CD4-positive, CD25-positive, alpha-beta regulatory T cell (primary cell): ENCODE measurements around the gene C1orf122. TPM values are rescaled to one million over a fixed set of nuclear protein-coding genes. Genes with fewer than 3 reads are reported as not detected.
A peak's percentile ranks its signal among the peaks of the same experiment; 100 is the strongest.

Experiments
- ATAC-seq, 2 donors: fragments of 150-1000 bp; cut with Tn5 transposase; one replicate each; pipeline ENCODE4 v1.10.0; 2021; ENCODE audit warnings: low read depth in 2 of 2, moderate number of reproducible peaks in 2 of 2, moderate library complexity in 1 of 2
- DNase-seq, 3 donors: peaks; one replicate each; pipeline versions ENCODE4 v3.0.0 to v3.0.0-alpha.2; 2012 to 2022; ENCODE audit warnings: mixed read lengths in 1 of 3
- H3K27ac ChIP-seq: one replicate; pipeline ENCODE4 v1.7.0; 2013; ENCODE audit warnings: mild to moderate bottlenecking, low read length; ENCODE audit not compliant: insufficient read depth, poor library complexity, severe bottlenecking
- H3K27me3 ChIP-seq: one replicate; pipeline ENCODE4 v1.7.0; 2013; ENCODE audit warnings: low read length; ENCODE audit not compliant: control insufficient read depth, insufficient read depth
- H3K36me3 ChIP-seq: one replicate; pipeline ENCODE4 v1.7.0; 2013; ENCODE audit warnings: mild to moderate bottlenecking, low read length, moderate library complexity; ENCODE audit not compliant: control insufficient read depth, insufficient read depth
- H3K4me1 ChIP-seq: 2 replicates; pipeline ENCODE4 v1.7.0; 2013; ENCODE audit warnings: mild to moderate bottlenecking, low read length; ENCODE audit not compliant: insufficient read depth, control insufficient read depth, poor library complexity, severe bottlenecking
- H3K4me3 ChIP-seq: one replicate; pipeline ENCODE4 v1.7.0; 2013; ENCODE audit warnings: low read depth, mild to moderate bottlenecking, low read length, moderate library complexity
- H3K9me3 ChIP-seq, 2 experiments: 1 replicate in 1 of 2; 2 replicates in 1 of 2; pipeline ENCODE4 v1.7.0; 2013; ENCODE audit warnings: low read length in 2 of 2, mild to moderate bottlenecking in 1 of 2, moderate library complexity in 1 of 2; ENCODE audit not compliant: control insufficient read depth in 2 of 2
- H3K27ac Mint-ChIP-seq, 3 donors: one replicate each; pipeline ENCODE4 v1.8.0; 2020 to 2022; ENCODE audit warnings: mild to moderate bottlenecking in 3 of 3, mixed read lengths in 3 of 3, moderate library complexity in 2 of 3
- H3K27me3 Mint-ChIP-seq: one replicate; pipeline ENCODE4 v1.8.0; 2022; ENCODE audit warnings: mild to moderate bottlenecking, mixed read lengths
- H3K36me3 Mint-ChIP-seq: one replicate; pipeline ENCODE4 v1.8.0; 2020; ENCODE audit warnings: mixed read lengths
- H3K4me1 Mint-ChIP-seq, 4 donors: one replicate each; pipeline ENCODE4 v1.8.0; 2020 to 2022; ENCODE audit warnings: mixed read lengths in 4 of 4, mild to moderate bottlenecking in 1 of 4
- H3K4me3 Mint-ChIP-seq, 4 donors: one replicate each; pipeline ENCODE4 v1.8.0; 2020 to 2022; ENCODE audit warnings: mild to moderate bottlenecking in 4 of 4, mixed read lengths in 4 of 4, moderate library complexity in 3 of 4
- H3K9me3 Mint-ChIP-seq, 7 donors: one replicate each; pipeline ENCODE4 v1.8.0; 2020 to 2022; ENCODE audit warnings: mixed read lengths in 7 of 7, mild to moderate bottlenecking in 3 of 7, moderate library complexity in 2 of 7
- polyA plus RNA-seq, 4 donors: library from polyadenylated mRNA; unstranded; fragments of 300-500 nt; fragmentation: Illumina TruSeq; gene quantifications; one replicate each; pipeline ENCODE4 v1.2.3, GENCODE V29; 2021
- total RNA-seq: library from RNA; stranded (reverse); gene quantifications from one replicate; pipeline ENCODE4 v1.2.3, GENCODE V29; 2022

C1orf122 gene
- total and polyA plus RNA-seq, 5 donors from 2014 or later: 13.7 to 31.9 (median 25.6) TPM

- Histone ChIP-seq H3K4me3 (no peak overlapping the region), H3K9me3 (no peaks in the 10 kb centered on the region), H3K27ac (no peak overlapping the region), H3K36me3 (peaks cover 50% of the 10 kb centered on the region), H3K4me1 (no peaks in the 10 kb centered on the region), H3K27me3 (no peaks in the 10 kb centered on the region)
- no peaks in the 10 kb centered on the region for H3K9me3 Mint-ChIP-seq
- peaks cover 0 to 11% (median 1%) of the 10 kb centered on the region in 4 donors for H3K4me1 Mint-ChIP-seq
- peaks cover 35% of the 10 kb centered on the region for H3K36me3 Mint-ChIP-seq
- H3K27ac Mint-ChIP-seq: no peak overlapping the region
- no peaks in the 10 kb centered on the region for H3K27me3 Mint-ChIP-seq
- no peak for ATAC-seq
- DNase-seq: no peak
- H3K4me3 Mint-ChIP-seq: no peak overlapping the region
Observed at GRCh38 chr1:37822906-37823815, 15.6 kb downstream of the C1orf122 start.

DNA sequence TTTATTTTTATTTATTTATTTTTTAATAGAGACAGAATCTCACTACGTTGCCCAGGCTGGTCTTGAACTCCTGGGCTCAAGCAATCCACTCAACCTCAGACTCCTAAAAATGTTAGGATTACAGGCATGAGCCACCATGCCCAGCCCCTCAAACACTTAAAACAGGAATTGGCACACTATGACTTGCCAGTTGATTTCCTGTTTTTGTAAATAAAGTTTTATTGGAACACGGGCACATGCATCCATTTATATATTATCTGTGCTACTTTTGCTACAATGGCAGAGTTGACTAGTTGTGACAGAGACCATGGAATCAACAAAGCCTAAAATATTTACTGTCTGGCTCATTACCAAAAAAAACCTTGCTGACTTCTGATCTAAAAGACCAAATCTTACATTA, 16.4 kb downstream of the C1orf122 start:
- H3K27me3 Mint-ChIP-seq: no peaks in the 10 kb centered on the region
- H3K4me1 Mint-ChIP-seq: peaks cover 0 to 11% (median 1%) of the 10 kb centered on the region in 4 donors
- ATAC-seq: no peak
- H3K27ac Mint-ChIP-seq: no peak overlapping the region
- Histone ChIP-seq H3K27me3 (no peaks in the 10 kb centered on the region), H3K4me3 (no peak overlapping the region), H3K36me3 (peaks cover 53% of the 10 kb centered on the region), H3K4me1 (no peaks in the 10 kb centered on the region), H3K27ac (no peak overlapping the region), H3K9me3 (no peaks in the 10 kb centered on the region)
- peaks cover 35% of the 10 kb centered on the region for H3K36me3 Mint-ChIP-seq
- H3K4me3 Mint-ChIP-seq: no peak overlapping the region
- DNase-seq: no peak
- no peaks in the 10 kb centered on the region for H3K9me3 Mint-ChIP-seq

DNA sequence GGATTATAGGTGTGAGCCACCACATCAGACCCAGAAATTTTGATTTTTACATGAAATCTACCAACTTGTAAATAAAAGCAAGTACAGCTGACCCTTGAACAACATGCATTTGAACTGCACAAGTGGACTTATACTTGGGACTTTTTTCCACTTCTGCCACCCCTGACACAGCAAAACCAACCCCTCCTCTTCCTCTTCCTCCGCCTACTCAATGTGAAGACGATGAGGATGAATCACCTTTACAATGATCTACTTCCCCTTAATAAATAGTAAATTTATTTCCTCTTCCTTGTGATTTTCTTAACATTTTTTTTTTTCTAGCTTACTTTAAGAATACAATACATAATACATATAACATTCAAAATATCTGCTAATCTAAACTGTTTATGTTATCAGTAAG, 17.9 kb downstream of the C1orf122 start:
- no peak for ATAC-seq
- Mint-ChIP-seq H3K4me1 (peaks cover 0 to 11% (median 1%) of the 10 kb centered on the region in 4 donors), H3K27ac (peak overlapping the region in 2 of 3 donors; percentile 5 to 51), H3K9me3 (no peaks in the 10 kb centered on the region), H3K27me3 (no peaks in the 10 kb centered on the region), H3K36me3 (peaks cover 35% of the 10 kb centered on the region), H3K4me3 (no peak overlapping the region)
- DNase-seq: no peak
- Histone ChIP-seq H3K4me1 (no peaks in the 10 kb centered on the region), H3K36me3 (peaks cover 54% of the 10 kb centered on the region), H3K27ac (no peak overlapping the region), H3K9me3 (no peaks in the 10 kb centered on the region), H3K27me3 (no peaks in the 10 kb centered on the region), H3K4me3 (no peak overlapping the region)

DNA sequence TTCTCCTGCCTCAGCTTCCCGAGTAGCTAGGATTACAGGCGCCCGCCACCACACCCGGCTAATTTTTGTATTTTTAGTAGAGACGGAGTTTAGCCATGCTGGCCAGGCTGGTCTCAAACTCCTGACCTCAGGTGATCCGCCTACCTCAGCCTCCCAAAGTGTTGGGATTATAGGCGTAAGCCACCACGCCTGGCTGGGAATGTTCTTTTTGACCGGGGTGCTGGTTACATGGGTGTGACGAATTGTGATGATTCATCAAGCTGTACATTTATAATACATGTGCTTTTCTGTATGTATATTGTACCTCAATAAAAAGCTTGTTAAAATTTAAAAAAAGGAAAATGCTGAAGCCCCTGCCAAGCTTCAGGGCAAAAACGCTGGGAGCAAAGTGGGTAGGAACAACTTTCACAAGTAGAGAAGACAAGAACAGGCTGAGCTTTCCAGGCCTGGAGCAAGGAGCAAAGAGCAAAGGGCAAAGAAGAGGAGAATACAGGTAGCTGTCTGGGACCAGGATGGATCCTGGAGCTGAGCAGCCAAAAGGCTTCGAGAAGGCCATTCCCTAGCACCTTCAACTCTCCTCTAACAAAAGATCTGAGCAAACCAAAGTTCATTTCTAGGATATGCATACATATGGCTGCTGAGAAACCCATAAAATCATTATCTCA, 21.0 kb downstream of the C1orf122 start:
- no peaks in the 10 kb centered on the region for H3K9me3 Mint-ChIP-seq
- H3K4me1 Mint-ChIP-seq: peaks cover 0 to 11% (median 4%) of the 10 kb centered on the region in 4 donors
- no peak overlapping the region for H3K4me3 Mint-ChIP-seq
- Histone ChIP-seq H3K9me3 (no peaks in the 10 kb centered on the region), H3K4me1 (no peaks in the 10 kb centered on the region), H3K27ac (no peak overlapping the region), H3K27me3 (no peaks in the 10 kb centered on the region), H3K36me3 (peaks cover 53% of the 10 kb centered on the region), H3K4me3 (no peak overlapping the region)
- no peak for DNase-seq
- peaks cover 33% of the 10 kb centered on the region for H3K36me3 Mint-ChIP-seq
- H3K27me3 Mint-ChIP-seq: no peaks in the 10 kb centered on the region
- ATAC-seq: no peak
- H3K27ac Mint-ChIP-seq: peak overlapping the region in 1 of 3 donors; percentile 56

GRCh38 chr1:37831109-37831508, 23.5 kb downstream of the C1orf122 start:
- H3K4me3 ChIP-seq: no peak overlapping the region
- ATAC-seq: no peak

GRCh38 chr1:37831809-37832208, 24.2 kb downstream of the C1orf122 start:
- H3K27me3 ChIP-seq: no peaks in the 10 kb centered on the region
- H3K27ac ChIP-seq: no peak overlapping the region
- Mint-ChIP-seq H3K27ac (no peak overlapping the region), H3K4me3 (no peak overlapping the region), H3K36me3 (peaks cover 34% of the 10 kb centered on the region), H3K9me3 (no peaks in the 10 kb centered on the region), H3K4me1 (peaks cover 0 to 6% (median 3%) of the 10 kb centered on the region in 4 donors), H3K27me3 (no peaks in the 10 kb centered on the region)
- H3K4me1 ChIP-seq: no peaks in the 10 kb centered on the region
- ATAC-seq (no peak), DNase-seq (no peak)
- no peaks in the 10 kb centered on the region for H3K9me3 ChIP-seq
- no peak overlapping the region for H3K4me3 ChIP-seq
- peaks cover 74% of the 10 kb centered on the region for H3K36me3 ChIP-seq

More at GRCh38 chr1:37831109-37831508, 23.5 kb downstream of the C1orf122 start:
- no peak for DNase-seq
- peak overlapping the region in 1 of 3 donors; percentile 20 for H3K27ac Mint-ChIP-seq
- H3K4me3 Mint-ChIP-seq: no peak overlapping the region
- no peak overlapping the region for H3K27ac ChIP-seq
- H3K36me3 Mint-ChIP-seq: peaks cover 34% of the 10 kb centered on the region
- H3K4me1 ChIP-seq: no peaks in the 10 kb centered on the region
- no peaks in the 10 kb centered on the region for H3K27me3 Mint-ChIP-seq
- no peaks in the 10 kb centered on the region for H3K27me3 ChIP-seq
- no peaks in the 10 kb centered on the region for H3K9me3 ChIP-seq
- H3K36me3 ChIP-seq: peaks cover 68% of the 10 kb centered on the region
- H3K4me1 Mint-ChIP-seq: peaks cover 0 to 6% (median 4%) of the 10 kb centered on the region in 4 donors
- H3K9me3 Mint-ChIP-seq: no peaks in the 10 kb centered on the region

DNA sequence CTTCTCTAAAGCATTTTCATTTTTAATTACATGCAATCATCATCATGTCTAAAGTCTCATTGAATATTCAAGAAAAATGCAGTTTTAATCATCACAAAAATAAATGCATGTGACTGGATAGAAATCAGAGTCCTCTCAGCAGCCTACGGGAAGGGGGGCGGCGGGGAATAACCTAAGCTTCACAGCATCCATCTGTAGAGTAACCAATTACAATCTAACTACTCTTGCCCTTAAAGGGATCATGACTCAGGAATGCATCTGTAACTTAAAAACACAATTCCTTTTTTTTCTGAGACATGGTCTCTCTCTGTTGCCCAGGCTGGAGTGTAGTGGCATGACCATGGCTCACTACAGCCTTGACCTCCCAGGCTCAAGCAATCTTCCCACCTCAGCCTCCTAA, 29.2 kb downstream of the C1orf122 start:
- H3K27me3 Mint-ChIP-seq: no peaks in the 10 kb centered on the region

More for the DNA sequence above, 29.2 kb downstream of the C1orf122 start:
- Mint-ChIP-seq H3K9me3 (no peaks in the 10 kb centered on the region), H3K27ac (no peak overlapping the region), H3K36me3 (peaks cover 36% of the 10 kb centered on the region), H3K4me1 (peaks cover 0 to 4% (median 0%) of the 10 kb centered on the region in 4 donors), H3K4me3 (no peak overlapping the region)
- no peak for ATAC-seq
- no peak for DNase-seq
- Histone ChIP-seq H3K36me3 (peaks cover 89% of the 10 kb centered on the region), H3K4me1 (no peaks in the 10 kb centered on the region), H3K9me3 (no peaks in the 10 kb centered on the region), H3K4me3 (no peak overlapping the region), H3K27ac (no peak overlapping the region), H3K27me3 (no peaks in the 10 kb centered on the region)
